ENCODE results near the gene USP8. TPM values are rescaled to one million over a fixed set of nuclear protein-coding genes. Genes with fewer than 3 reads are reported as not detected.

Gene USP8
- total RNA-seq, 1 donor from 2014 or later: 54.5 TPM

DNA sequence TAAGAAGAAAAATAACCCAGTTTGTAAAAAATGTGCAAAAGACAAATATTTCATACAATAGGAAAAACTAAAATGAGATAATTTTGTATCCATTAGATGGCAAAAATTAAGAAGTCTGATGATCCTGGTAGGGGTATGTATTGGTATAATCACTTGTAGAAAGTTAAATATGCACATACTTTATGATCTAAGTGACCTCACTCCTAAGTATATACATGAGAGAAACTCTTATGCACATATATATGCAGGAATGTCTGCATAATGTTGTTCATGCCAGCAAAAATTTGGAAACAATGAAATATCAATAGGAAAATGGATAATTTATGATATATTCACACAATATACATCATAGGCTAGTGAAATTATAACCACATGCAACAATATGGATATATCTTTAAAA lies 88.8 kb downstream of the USP8 start:
- H3K4me2 ChIP-seq (ENCODE audit: low read length): no peak overlapping the region
- no peaks in the 10 kb centered on the region for H4K20me1 ChIP-seq (ENCODE audit: insufficient read depth, low read length)
- H3K27me3 ChIP-seq (ENCODE audit: insufficient read depth, low read length): no peaks in the 10 kb centered on the region
- peaks cover 2% of the 10 kb centered on the region for H3K36me3 Mint-ChIP-seq (ENCODE audit: low read depth, unreplicated experiment)
- DNase-seq (ENCODE audit: low read depth) (no peak), FAIRE-seq (no peak)
- H3K36me3 ChIP-seq (ENCODE audit: insufficient read depth, low read length): no peaks in the 10 kb centered on the region
- no peak overlapping the region for H2AFZ ChIP-seq (ENCODE audit: low read depth, low read length)
- TF ChIP-seq EZH2 (IDR thresholded peaks at IDR 0.05; ENCODE audit: insufficient read depth, low read length): no peak
- TF ChIP-seq, protein P1, sequence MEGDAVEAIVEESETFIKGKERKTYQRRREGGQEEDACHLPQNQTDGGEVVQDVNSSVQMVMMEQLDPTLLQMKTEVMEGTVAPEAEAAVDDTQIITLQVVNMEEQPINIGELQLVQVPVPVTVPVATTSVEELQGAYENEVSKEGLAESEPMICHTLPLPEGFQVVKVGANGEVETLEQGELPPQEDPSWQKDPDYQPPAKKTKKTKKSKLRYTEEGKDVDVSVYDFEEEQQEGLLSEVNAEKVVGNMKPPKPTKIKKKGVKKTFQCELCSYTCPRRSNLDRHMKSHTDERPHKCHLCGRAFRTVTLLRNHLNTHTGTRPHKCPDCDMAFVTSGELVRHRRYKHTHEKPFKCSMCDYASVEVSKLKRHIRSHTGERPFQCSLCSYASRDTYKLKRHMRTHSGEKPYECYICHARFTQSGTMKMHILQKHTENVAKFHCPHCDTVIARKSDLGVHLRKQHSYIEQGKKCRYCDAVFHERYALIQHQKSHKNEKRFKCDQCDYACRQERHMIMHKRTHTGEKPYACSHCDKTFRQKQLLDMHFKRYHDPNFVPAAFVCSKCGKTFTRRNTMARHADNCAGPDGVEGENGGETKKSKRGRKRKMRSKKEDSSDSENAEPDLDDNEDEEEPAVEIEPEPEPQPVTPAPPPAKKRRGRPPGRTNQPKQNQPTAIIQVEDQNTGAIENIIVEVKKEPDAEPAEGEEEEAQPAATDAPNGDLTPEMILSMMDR (IDR thresholded peaks at IDR 0.05; ENCODE audit: insufficient read depth, low read depth, low read length): no peak
- H3K4me1 ChIP-seq (ENCODE audit: insufficient read depth, low read length): no peaks in the 10 kb centered on the region
- no peak overlapping the region for H3K27ac ChIP-seq (ENCODE audit: low read depth, low read length)
- H3K4me3 ChIP-seq (ENCODE audit: insufficient read depth, low read depth, low read length): no peak overlapping the region
- H3K79me2 ChIP-seq (ENCODE audit: insufficient read depth, low read length): no peaks in the 10 kb centered on the region
- H3K9ac ChIP-seq (ENCODE audit: low read length): no peak overlapping the region
- H3K27me3 Mint-ChIP-seq (ENCODE audit: low read depth, unreplicated experiment): no peaks in the 10 kb centered on the region
- no peaks in the 10 kb centered on the region for H3K4me1 Mint-ChIP-seq (ENCODE audit: low read depth, unreplicated experiment)
- no peaks in the 10 kb centered on the region for H3K9me3 Mint-ChIP-seq (ENCODE audit: unreplicated experiment)
- no peak overlapping the region for H3K4me3 Mint-ChIP-seq (ENCODE audit: unreplicated experiment)
- no peaks in the 10 kb centered on the region for H3K9me3 ChIP-seq (ENCODE audit: insufficient read depth, low read depth, low read length)
- no peak overlapping the region for H3K27ac Mint-ChIP-seq (ENCODE audit: unreplicated experiment)

DNA sequence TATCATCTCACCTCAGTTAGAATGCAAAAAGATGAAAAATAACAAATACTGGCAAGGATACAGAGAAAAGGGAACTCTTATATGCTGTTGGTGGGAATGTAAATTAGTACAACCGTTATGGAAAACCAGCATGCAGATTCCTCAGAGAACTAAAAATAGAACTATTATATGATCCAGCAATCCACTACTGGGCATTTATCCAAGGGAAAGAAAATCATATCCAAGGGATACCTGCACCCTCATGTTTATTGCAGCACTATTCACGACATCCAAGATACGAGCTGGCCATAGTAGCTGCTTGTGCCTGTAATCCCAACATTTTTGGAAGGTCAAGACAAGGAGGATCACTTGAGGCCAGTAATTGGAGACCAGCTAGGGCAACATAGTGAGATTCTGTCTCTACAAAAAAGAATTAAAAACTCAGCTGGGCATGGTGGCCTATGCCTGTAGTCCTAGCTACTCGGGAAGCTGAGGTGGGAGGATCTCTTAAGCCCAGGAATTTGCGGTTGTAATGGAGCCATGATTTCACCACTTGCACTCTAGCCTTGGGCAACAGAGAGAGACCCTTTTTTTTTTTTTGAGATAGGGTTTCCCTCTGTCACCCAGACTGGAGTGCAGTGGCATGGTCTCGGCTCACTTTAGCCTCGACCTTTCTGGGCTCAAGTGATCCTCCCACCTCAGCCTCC lies 95.7 kb downstream of the USP8 start:
- Mint-ChIP-seq H3K9me3 (ENCODE audit: unreplicated experiment) (no peaks in the 10 kb centered on the region), H3K4me1 (ENCODE audit: low read depth, unreplicated experiment) (no peaks in the 10 kb centered on the region), H3K27me3 (ENCODE audit: low read depth, unreplicated experiment) (peaks cover 2% of the 10 kb centered on the region), H3K36me3 (ENCODE audit: low read depth, unreplicated experiment) (peaks cover 2% of the 10 kb centered on the region), H3K4me3 (ENCODE audit: unreplicated experiment) (no peak overlapping the region), H3K27ac (ENCODE audit: unreplicated experiment) (no peak overlapping the region)
- Histone ChIP-seq H3K79me2 (ENCODE audit: insufficient read depth, low read length) (no peaks in the 10 kb centered on the region), H4K20me1 (ENCODE audit: insufficient read depth, low read length) (no peaks in the 10 kb centered on the region), H3K9me3 (ENCODE audit: insufficient read depth, low read depth, low read length) (no peaks in the 10 kb centered on the region), H3K9ac (ENCODE audit: low read length) (no peak overlapping the region), H3K4me1 (ENCODE audit: insufficient read depth, low read length) (no peaks in the 10 kb centered on the region), H3K4me2 (ENCODE audit: low read length) (no peak overlapping the region), H3K27me3 (ENCODE audit: insufficient read depth, low read length) (no peaks in the 10 kb centered on the region), H3K36me3 (ENCODE audit: insufficient read depth, low read length) (no peaks in the 10 kb centered on the region), H3K27ac (ENCODE audit: low read depth, low read length) (no peak overlapping the region), H2AFZ (ENCODE audit: low read depth, low read length) (no peak overlapping the region), H3K4me3 (ENCODE audit: insufficient read depth, low read depth, low read length) (no peak overlapping the region)
- TF ChIP-seq, protein P1 (IDR thresholded peaks at IDR 0.05; ENCODE audit: insufficient read depth, low read depth, low read length): no peak
- no peak for TF ChIP-seq EZH2 (IDR thresholded peaks at IDR 0.05; ENCODE audit: insufficient read depth, low read length)
- DNase-seq (ENCODE audit: low read depth) (no peak), FAIRE-seq (no peak)

DNA sequence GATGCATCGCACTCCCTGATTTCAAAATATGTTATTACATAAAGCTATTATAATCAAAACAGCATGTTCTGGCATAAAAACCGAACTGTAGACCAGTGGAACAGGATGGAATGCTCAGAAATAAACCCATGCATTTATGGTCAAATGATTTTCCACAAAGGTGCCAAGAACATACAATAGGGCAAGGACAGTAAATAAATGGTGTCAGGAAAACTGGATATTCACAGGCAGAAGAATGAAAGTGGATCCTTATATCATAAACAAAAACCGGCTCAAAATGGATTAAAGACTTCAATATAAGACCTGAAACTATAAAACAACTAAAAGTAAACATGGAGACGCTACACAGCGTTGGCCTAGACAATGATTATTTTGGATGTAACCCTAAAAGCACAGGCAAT lies 99.6 kb downstream of the USP8 start:
- Mint-ChIP-seq H3K4me1 (ENCODE audit: low read depth, unreplicated experiment) (no peaks in the 10 kb centered on the region), H3K9me3 (ENCODE audit: unreplicated experiment) (peaks cover 2% of the 10 kb centered on the region), H3K27me3 (ENCODE audit: low read depth, unreplicated experiment) (peaks cover 2% of the 10 kb centered on the region), H3K4me3 (ENCODE audit: unreplicated experiment) (no peak overlapping the region), H3K36me3 (ENCODE audit: low read depth, unreplicated experiment) (no peaks in the 10 kb centered on the region), H3K27ac (ENCODE audit: unreplicated experiment) (no peak overlapping the region)
- Histone ChIP-seq H3K9ac (ENCODE audit: low read length) (no peak overlapping the region), H3K79me2 (ENCODE audit: insufficient read depth, low read length) (no peaks in the 10 kb centered on the region), H3K4me3 (ENCODE audit: insufficient read depth, low read depth, low read length) (no peak overlapping the region), H3K36me3 (ENCODE audit: insufficient read depth, low read length) (no peaks in the 10 kb centered on the region), H4K20me1 (ENCODE audit: insufficient read depth, low read length) (no peaks in the 10 kb centered on the region), H3K4me2 (ENCODE audit: low read length) (no peak overlapping the region), H2AFZ (ENCODE audit: low read depth, low read length) (no peak overlapping the region), H3K4me1 (ENCODE audit: insufficient read depth, low read length) (no peaks in the 10 kb centered on the region), H3K27me3 (ENCODE audit: insufficient read depth, low read length) (no peaks in the 10 kb centered on the region), H3K9me3 (ENCODE audit: insufficient read depth, low read depth, low read length) (no peaks in the 10 kb centered on the region), H3K27ac (ENCODE audit: low read depth, low read length) (no peak overlapping the region)
- DNase-seq (ENCODE audit: low read depth) (no peak), FAIRE-seq (no peak)
- TF ChIP-seq, protein P1 (IDR thresholded peaks at IDR 0.05; ENCODE audit: insufficient read depth, low read depth, low read length): no peak
- no peak for TF ChIP-seq EZH2 (IDR thresholded peaks at IDR 0.05; ENCODE audit: insufficient read depth, low read length)

Measured in astrocyte (in vitro differentiated cells and primary cell).